ENCODE data around the gene SLC7A11.

- TF ChIP-seq, protein P1, sequence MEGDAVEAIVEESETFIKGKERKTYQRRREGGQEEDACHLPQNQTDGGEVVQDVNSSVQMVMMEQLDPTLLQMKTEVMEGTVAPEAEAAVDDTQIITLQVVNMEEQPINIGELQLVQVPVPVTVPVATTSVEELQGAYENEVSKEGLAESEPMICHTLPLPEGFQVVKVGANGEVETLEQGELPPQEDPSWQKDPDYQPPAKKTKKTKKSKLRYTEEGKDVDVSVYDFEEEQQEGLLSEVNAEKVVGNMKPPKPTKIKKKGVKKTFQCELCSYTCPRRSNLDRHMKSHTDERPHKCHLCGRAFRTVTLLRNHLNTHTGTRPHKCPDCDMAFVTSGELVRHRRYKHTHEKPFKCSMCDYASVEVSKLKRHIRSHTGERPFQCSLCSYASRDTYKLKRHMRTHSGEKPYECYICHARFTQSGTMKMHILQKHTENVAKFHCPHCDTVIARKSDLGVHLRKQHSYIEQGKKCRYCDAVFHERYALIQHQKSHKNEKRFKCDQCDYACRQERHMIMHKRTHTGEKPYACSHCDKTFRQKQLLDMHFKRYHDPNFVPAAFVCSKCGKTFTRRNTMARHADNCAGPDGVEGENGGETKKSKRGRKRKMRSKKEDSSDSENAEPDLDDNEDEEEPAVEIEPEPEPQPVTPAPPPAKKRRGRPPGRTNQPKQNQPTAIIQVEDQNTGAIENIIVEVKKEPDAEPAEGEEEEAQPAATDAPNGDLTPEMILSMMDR (conservative IDR thresholded peaks at IDR 0.05; ENCODE audit: low read depth in 2 of 2), result no peak
- TF ChIP-seq EZH2phosphoT487 (IDR thresholded peaks at IDR 0.05; ENCODE audit: unreplicated experiment) (no peak), REST (IDR thresholded peaks at IDR 0.05; ENCODE audit: unreplicated experiment) (no peak)
Measured at GRCh38 chr4:138222046-138222445, 20.1 kb downstream of the SLC7A11 start.

Measured in GM23338 (cell line).